Lung (tissue), 12 donors: ENCODE results near the gene LRP1B. TPM values are rescaled to one million over a fixed set of nuclear protein-coding genes. Genes with fewer than 3 reads are reported as not detected.

Experiments
- ATAC-seq: fragments of 200-7000 bp; cut with Tn5 transposase; one replicate; pipeline ENCODE4 v1.9.1; 2020; ENCODE audit warnings: moderate number of reproducible peaks; ENCODE audit not compliant: insufficient read depth, low FRiP score
- DNase-seq, 3 donors: peaks; one replicate each; pipeline ENCODE4 v3.0.0-alpha.2; 2013 to 2017
- H3K27ac ChIP-seq, 2 donors: one replicate each; pipeline ENCODE4 v1.5.1; 2013; ENCODE audit warnings: mild to moderate bottlenecking in 2 of 2, moderate library complexity in 2 of 2, control low read depth in 1 of 2, inconsistent platforms in 1 of 2, low read depth in 1 of 2, low read length in 1 of 2
- H3K27me3 ChIP-seq, 3 donors: one replicate each; pipeline ENCODE4 v1.5.1; 2013; ENCODE audit warnings: low read length in 2 of 3; ENCODE audit not compliant: control insufficient read depth in 3 of 3, insufficient read depth in 3 of 3
- H3K36me3 ChIP-seq, 4 donors: one replicate each; pipeline ENCODE4 v1.5.1; 2013; ENCODE audit warnings: low read length in 4 of 4, mild to moderate bottlenecking in 1 of 4, moderate library complexity in 1 of 4; ENCODE audit not compliant: control insufficient read depth in 4 of 4, insufficient read depth in 4 of 4
- H3K4me1 ChIP-seq, 5 donors: one replicate each; pipeline ENCODE4 v1.5.1; 2013; ENCODE audit warnings: low read length in 5 of 5, mild to moderate bottlenecking in 2 of 5, moderate library complexity in 1 of 5; ENCODE audit not compliant: control insufficient read depth in 5 of 5, insufficient read depth in 5 of 5
- H3K4me3 ChIP-seq: one replicate; pipeline ENCODE4 v1.5.1; 2013; ENCODE audit warnings: mild to moderate bottlenecking, control low read depth, moderate library complexity
- H3K9ac ChIP-seq, 2 donors: one replicate each; pipeline ENCODE4 v1.5.1; 2013; ENCODE audit warnings: low read length in 2 of 2, control low read depth in 1 of 2; ENCODE audit not compliant: insufficient read depth in 1 of 2
- H3K9me3 ChIP-seq, 4 donors: one replicate each; pipeline ENCODE4 v1.5.1; 2013; ENCODE audit warnings: low read length in 3 of 4, mild to moderate bottlenecking in 1 of 4, moderate library complexity in 1 of 4; ENCODE audit not compliant: control insufficient read depth in 4 of 4, insufficient read depth in 3 of 4
- WGBS, 2 donors: extraction: QIAGEN DNeasy Blood & Tissue Kit; methylation state at CpG; one replicate each; pipeline ENCODE4 v1.1.7; 2013; 5-methylcytosine and 5-hydroxymethylcytosine counted together
- polyA plus RNA-seq, 2 donors: library from polyadenylated mRNA; stranded (reverse); fragments of 200-250 nt; gene quantifications; one replicate each; pipeline ENCODE4 v1.2.1, GENCODE V29; 2013
- total RNA-seq, 2 donors: library from RNA; depleted of rRNA in 1 of 2; stranded (reverse); fragments of >200 nt in 1 of 2; gene quantifications; one replicate each; pipeline ENCODE4 v1.2.1, GENCODE V29; 2014 to 2021
- TF ChIP-seq, protein P1 (sequence below): IDR thresholded peaks from 2 replicates; pipeline ENCODE4 v1.5.1; 2012; ENCODE audit warnings: mild to moderate bottlenecking; ENCODE audit errors: control extremely low read depth, extremely low read depth
- donor health status: control.
- donor health status: control.
- donor health status: Bipolar disorder and iron deficiency.
- donor health status: healthy.
- donor health status: DM: yes; HTN: yes; CAD: no.

LRP1B gene
- total and polyA plus RNA-seq, 4 donors: 0.01 to 6.5 (median 0.16) TPM

DNA sequence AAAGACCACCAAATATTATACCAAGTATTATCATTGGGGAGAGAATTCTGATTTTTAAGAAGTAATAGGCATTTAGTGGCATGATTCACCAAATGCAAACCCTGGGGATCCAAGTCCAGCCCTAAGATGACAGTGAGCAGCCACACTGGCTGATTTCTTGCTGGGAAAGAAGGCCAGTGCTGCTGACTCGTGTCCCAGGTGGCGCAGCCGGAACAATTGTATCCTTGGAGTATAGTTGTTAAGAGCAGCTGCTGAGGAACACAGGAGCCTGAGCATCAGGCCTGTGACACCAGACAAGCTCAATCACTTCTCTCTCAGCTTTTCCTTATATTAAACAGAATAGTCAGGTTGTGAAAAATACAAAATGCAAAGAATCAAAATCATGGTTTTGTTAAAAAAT is 48.4 kb downstream of the LRP1B start:
- ATAC-seq (no peak), DNase-seq (no peak)
- H3K4me3 ChIP-seq: no peak overlapping the region
- WGBS, 2 donors: 80 to 92% methylated on average over 3 of the region's 3 CpGs
- H3K9me3 ChIP-seq: peaks cover 0 to 2% (median 0%) of the 10 kb centered on the region in 4 donors
- no peaks in the 10 kb centered on the region for H3K27me3 ChIP-seq
- no peak overlapping the region for H3K27ac ChIP-seq
- H3K4me1 ChIP-seq: no peaks in the 10 kb centered on the region
- H3K9ac ChIP-seq: no peak overlapping the region
- no peaks in the 10 kb centered on the region for H3K36me3 ChIP-seq
- TF ChIP-seq, protein P1, sequence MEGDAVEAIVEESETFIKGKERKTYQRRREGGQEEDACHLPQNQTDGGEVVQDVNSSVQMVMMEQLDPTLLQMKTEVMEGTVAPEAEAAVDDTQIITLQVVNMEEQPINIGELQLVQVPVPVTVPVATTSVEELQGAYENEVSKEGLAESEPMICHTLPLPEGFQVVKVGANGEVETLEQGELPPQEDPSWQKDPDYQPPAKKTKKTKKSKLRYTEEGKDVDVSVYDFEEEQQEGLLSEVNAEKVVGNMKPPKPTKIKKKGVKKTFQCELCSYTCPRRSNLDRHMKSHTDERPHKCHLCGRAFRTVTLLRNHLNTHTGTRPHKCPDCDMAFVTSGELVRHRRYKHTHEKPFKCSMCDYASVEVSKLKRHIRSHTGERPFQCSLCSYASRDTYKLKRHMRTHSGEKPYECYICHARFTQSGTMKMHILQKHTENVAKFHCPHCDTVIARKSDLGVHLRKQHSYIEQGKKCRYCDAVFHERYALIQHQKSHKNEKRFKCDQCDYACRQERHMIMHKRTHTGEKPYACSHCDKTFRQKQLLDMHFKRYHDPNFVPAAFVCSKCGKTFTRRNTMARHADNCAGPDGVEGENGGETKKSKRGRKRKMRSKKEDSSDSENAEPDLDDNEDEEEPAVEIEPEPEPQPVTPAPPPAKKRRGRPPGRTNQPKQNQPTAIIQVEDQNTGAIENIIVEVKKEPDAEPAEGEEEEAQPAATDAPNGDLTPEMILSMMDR: no peak

DNA sequence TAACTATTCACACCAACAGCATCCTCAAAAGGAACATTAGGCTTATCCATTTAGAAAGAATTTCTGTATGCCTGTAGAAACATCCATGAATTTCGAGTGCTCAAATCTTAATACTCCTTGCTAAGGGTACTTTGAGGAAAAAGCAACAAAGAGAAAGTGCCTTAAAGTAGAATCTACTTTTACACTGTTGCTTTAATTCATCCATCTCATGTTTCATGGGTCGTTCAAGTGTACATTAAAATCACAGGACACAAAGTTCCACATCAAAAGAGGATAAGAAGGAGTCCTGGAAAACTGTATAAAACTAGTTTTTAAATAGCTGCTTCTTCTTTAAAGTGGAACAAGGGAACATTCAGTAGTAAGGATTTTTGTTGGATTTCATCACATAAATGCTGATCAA is 54.5 kb downstream of the LRP1B start:
- Histone ChIP-seq H3K9ac (no peak overlapping the region), H3K4me1 (no peaks in the 10 kb centered on the region), H3K9me3 (peaks cover 0 to 2% (median 0%) of the 10 kb centered on the region in 4 donors), H3K27ac (no peak overlapping the region), H3K4me3 (no peak overlapping the region), H3K36me3 (no peaks in the 10 kb centered on the region), H3K27me3 (no peaks in the 10 kb centered on the region)
- TF ChIP-seq, protein P1: no peak
- 41 to 70% methylated on average over 2 of the region's 2 CpGs for WGBS, 2 donors
- no peak for DNase-seq
- no peak for ATAC-seq

DNA sequence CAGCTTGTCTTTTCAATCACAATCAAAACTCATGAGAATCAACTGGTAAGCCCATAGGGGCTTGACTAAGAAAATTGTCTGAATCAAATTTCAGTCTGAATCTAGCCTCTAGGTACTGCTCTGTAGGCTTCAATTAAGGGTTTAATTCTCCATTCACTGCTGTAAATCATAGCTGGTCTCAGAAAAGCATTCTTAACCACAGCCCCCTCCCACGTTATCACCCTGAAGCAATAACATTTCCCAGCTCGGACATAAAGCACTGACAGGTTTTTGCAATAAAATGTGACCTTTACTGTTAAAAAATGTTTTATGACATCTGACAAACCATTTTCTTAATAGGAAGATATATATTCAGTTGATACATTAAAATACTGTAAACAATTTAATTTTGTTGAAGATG is 55.0 kb downstream of the LRP1B start:
- DNase-seq (no peak), ATAC-seq (no peak)
- H3K9me3 ChIP-seq: peaks cover 0 to 2% (median 0%) of the 10 kb centered on the region in 4 donors
- TF ChIP-seq, protein P1: no peak
- 64 to 81% methylated on average over 2 of the region's 2 CpGs for WGBS, 2 donors
- H3K27me3 ChIP-seq: no peaks in the 10 kb centered on the region
- H3K9ac ChIP-seq: no peak overlapping the region
- H3K4me3 ChIP-seq: no peak overlapping the region
- H3K4me1 ChIP-seq: no peaks in the 10 kb centered on the region
- no peaks in the 10 kb centered on the region for H3K36me3 ChIP-seq
- H3K27ac ChIP-seq: no peak overlapping the region

DNA sequence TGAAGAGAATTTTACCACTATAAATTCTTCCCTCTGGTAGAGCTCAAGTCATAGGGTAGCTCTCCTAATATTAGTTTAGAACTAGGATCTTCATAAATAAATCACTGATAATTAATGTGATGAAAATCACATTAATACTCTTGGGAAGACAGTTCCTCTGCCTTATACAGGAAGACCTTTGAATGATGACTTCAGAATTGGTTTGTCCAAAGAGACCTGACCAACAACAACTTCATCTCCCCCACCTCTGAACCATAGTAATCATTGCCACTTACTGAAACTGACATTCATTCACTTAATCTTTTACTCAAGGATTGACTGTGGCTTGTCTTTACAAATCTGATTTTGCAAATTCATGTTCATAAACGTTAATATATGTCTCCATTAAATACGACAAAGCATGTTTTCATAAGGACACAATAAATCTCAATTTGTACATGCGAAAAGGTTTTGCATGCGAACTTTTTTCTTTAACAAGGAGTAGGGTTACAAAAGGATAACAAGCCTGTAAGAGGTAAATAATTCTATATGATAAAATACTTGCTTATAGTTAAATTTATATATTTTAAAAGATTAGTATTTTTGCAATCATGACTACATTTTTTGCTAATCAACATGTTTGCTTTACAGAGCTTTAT is 61.4 kb downstream of the LRP1B start:
- H3K4me3 ChIP-seq: no peak overlapping the region
- no peak overlapping the region for H3K27ac ChIP-seq
- H3K36me3 ChIP-seq: no peaks in the 10 kb centered on the region
- H3K4me1 ChIP-seq: no peaks in the 10 kb centered on the region
- H3K9ac ChIP-seq: no peak overlapping the region
- H3K9me3 ChIP-seq: peaks cover 0 to 2% (median 0%) of the 10 kb centered on the region in 4 donors
- no peak for DNase-seq
- no peak for ATAC-seq
- WGBS, 2 donors: 79 to 86% methylated on average over 4 of the region's 4 CpGs
- no peaks in the 10 kb centered on the region for H3K27me3 ChIP-seq
- TF ChIP-seq, protein P1: no peak
